T-cell (primary cell): ENCODE results near the gene NPL. TPM values are rescaled to one million over a fixed set of nuclear protein-coding genes. Genes with fewer than 3 reads are reported as not detected.

ENCODE experiments used
- ATAC-seq, 4 experiments: fragments of 200-7000 bp in 3 of 4; fragments of 150-1000 bp in 1 of 4; cut with Tn5 transposase; replicated peaks in 1 of 4; 1 replicate in 3 of 4; 2 replicates in 1 of 4; pipeline ENCODE4 v1.10.0; 2021; ENCODE audit warnings: moderate library complexity in 3 of 4, mild to moderate bottlenecking in 2 of 4, moderate number of reproducible peaks in 1 of 4
- CTCF ChIA-PET, 2 donors: fragments of 300-600 bp; sonication (Branson Sonifier 250); formaldehyde crosslinking; loops; one replicate each; lab custom pipeline; 2022; ENCODE audit warnings: antibody characterized with exemption in 2 of 2; lab: Charles Lee
- POLR2A ChIA-PET, 2 donors: fragments of 300-600 bp; sonication (Branson Sonifier 250); formaldehyde crosslinking; loops; one replicate each; lab custom pipeline; 2022; ENCODE audit warnings: antibody characterized with exemption in 2 of 2; lab: Charles Lee
- DNase-seq, 35 experiments: peaks; one replicate each; pipeline versions ENCODE4 v3.0.0 to v3.0.0-alpha.2; 2013 to 2023
- H3K27ac ChIP-seq: one replicate; pipeline ENCODE4 v1.5.1; 2013; ENCODE audit warnings: low read length
- H3K27me3 ChIP-seq, 2 experiments: replicated peaks in 1 of 2; 1 replicate in 1 of 2; 2 replicates in 1 of 2; pipeline versions ENCODE4 v1.6.1 to v1.7.0; 2013; ENCODE audit warnings: low read length in 1 of 2, mixed read lengths in 1 of 2; ENCODE audit not compliant: control insufficient read depth in 2 of 2, insufficient read depth in 2 of 2; ENCODE audit errors: extremely low read depth in 1 of 2
- H3K36me3 ChIP-seq, 2 donors: 1 replicate in 1 of 2; 2 replicates in 1 of 2; pipeline versions ENCODE4 v1.6.1 to v1.7.0; 2013; ENCODE audit warnings: low read length in 1 of 2; ENCODE audit not compliant: control insufficient read depth in 2 of 2, insufficient read depth in 1 of 2; ENCODE audit errors: extremely low read depth in 1 of 2
- H3K4me1 ChIP-seq, 2 experiments: 1 replicate in 1 of 2; 2 replicates in 1 of 2; pipeline versions ENCODE4 v1.6.1 to v1.7.0; 2013; ENCODE audit warnings: low read length in 2 of 2, mixed read lengths in 1 of 2; ENCODE audit not compliant: insufficient read depth in 2 of 2, control insufficient read depth in 1 of 2; ENCODE audit errors: extremely low read depth in 1 of 2
- H3K4me3 ChIP-seq, 2 donors: 1 replicate in 1 of 2; 2 replicates in 1 of 2; pipeline versions ENCODE4 v1.5.1 to v1.7.0; 2013; ENCODE audit warnings: mild to moderate bottlenecking in 2 of 2, low read length in 1 of 2, moderate library complexity in 1 of 2; ENCODE audit not compliant: control insufficient read depth in 1 of 2; ENCODE audit errors: extremely low read depth in 1 of 2
- H3K9me3 ChIP-seq: 2 replicates; pipeline ENCODE4 v1.7.0; 2013
- H3K27ac Mint-ChIP-seq, 2 donors: one replicate each; pipeline ENCODE4 v1.8.0; 2020 to 2021; ENCODE audit warnings: mild to moderate bottlenecking in 2 of 2, mixed read lengths in 2 of 2
- H3K27me3 Mint-ChIP-seq, 2 donors: one replicate each; pipeline ENCODE4 v1.8.0; 2021 to 2022; ENCODE audit warnings: mixed read lengths in 2 of 2
- H3K36me3 Mint-ChIP-seq: one replicate; pipeline ENCODE4 v1.8.0; 2021; ENCODE audit warnings: mixed read lengths
- H3K4me1 Mint-ChIP-seq, 3 donors: one replicate each; pipeline ENCODE4 v1.8.0; 2020 to 2022; ENCODE audit warnings: mixed read lengths in 3 of 3, mild to moderate bottlenecking in 1 of 3
- H3K4me3 Mint-ChIP-seq, 3 donors: one replicate each; pipeline ENCODE4 v1.8.0; 2020 to 2022; ENCODE audit warnings: mild to moderate bottlenecking in 3 of 3, mixed read lengths in 3 of 3, moderate library complexity in 3 of 3
- H3K9me3 Mint-ChIP-seq, 3 donors: one replicate each; pipeline ENCODE4 v1.8.0; 2020 to 2022; ENCODE audit warnings: mixed read lengths in 3 of 3
- WGBS: methylation state at CpG from one replicate; pipeline ENCODE4 v1.1.5; 2013; ENCODE audit warnings: missing lambda C conversion rate; ENCODE audit not compliant: insufficient coverage; 5-methylcytosine and 5-hydroxymethylcytosine counted together
- total RNA-seq, 35 experiments: library from RNA in 6 of 35; stranded (reverse) in 6 of 35; fragments of 120-200 nt in 1 of 35; gene quantifications; one replicate each; pipeline versions ENCODE4 v1.2.1 to v1.2.4 and lab custom pipeline; 2013 to 2026

The NPL gene
- total RNA-seq, 5 donors from 2014 or later (not counting 1 experiment from before 2014, with no cell fraction given) = 2.5 to 5.4 (median 4.2) TPM

DNA sequence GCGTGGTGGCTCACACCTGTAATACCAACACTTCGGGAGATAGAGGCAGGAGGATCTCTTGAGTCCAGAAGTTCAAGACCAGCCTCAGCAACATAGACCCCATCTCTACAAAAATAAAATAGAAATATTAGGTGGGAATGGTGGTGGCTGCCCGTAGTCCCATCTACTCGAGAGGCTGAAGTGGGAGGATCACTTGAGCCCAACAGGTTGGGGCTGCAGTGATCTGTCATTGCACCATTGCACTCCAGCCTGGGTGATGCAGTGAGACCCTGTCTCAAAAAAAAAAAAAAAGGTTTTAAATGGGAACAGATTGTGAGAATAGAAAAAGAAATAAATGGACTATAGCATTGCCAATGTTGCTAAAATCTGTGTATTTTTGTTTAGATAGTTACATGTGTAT is 60.7 kb downstream of the NPL start:
- CTCF ChIA-PET = interaction anchor here in 1 of 2 donors (0.6 kb wide), 1 partner anchor 10 kb away, joined by 3 read pairs; no protein-coding TSS in a partner anchor
- Mint-ChIP-seq H3K27me3 (no peaks in the 10 kb centered on the region), H3K4me1 (peaks cover 50 to 65% (median 52%) of the 10 kb centered on the region in 3 donors), H3K4me3 (no peak overlapping the region), H3K9me3 (no peaks in the 10 kb centered on the region), H3K36me3 (peaks cover 72% of the 10 kb centered on the region), H3K27ac (no peak overlapping the region)
- H3K27me3 ChIP-seq = no peaks in the 10 kb centered on the region
- DNase-seq = no peak
- H3K36me3 ChIP-seq = peaks cover 11 to 91% of the 10 kb centered on the region in 2 donors
- WGBS = no CpG with 5 or more reads among the region's 4 CpGs
- no peak overlapping the region for H3K27ac ChIP-seq
- POLR2A ChIA-PET = interaction anchor here in 1 of 2 donors (0.6 kb wide), 1 partner anchor 41 kb away, joined by 3 read pairs; no protein-coding TSS in a partner anchor
- no peak for ATAC-seq
- H3K4me3 ChIP-seq = no peak overlapping the region
- peaks cover 2 to 14% of the 10 kb centered on the region in 2 experiments for H3K4me1 ChIP-seq
- H3K9me3 ChIP-seq = no peaks in the 10 kb centered on the region

GRCh38 chr1:182851825-182852224 is 62.3 kb downstream of the NPL start:
- Mint-ChIP-seq H3K27ac (no peak overlapping the region), H3K4me1 (peaks cover 38 to 52% (median 39%) of the 10 kb centered on the region in 3 donors), H3K4me3 (no peak overlapping the region)

DNA sequence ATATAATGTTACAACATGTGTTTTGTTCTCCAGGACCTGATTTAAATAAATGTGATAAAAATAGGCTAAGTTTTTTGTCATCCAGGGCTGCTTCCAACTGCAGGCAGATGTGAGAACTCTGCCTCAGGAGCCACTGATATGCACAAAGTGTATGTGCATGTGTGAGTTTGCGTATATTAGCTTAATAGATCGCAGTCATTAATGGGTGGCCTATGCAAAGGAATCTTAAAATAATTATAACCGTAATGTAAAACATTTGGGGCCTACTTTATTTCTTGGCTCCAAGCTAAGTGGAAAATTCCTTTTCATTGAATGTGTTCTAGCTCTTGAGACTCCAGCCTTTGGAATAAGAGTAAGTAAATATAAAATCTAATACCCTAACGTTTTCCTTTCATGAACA is 66.3 kb downstream of the NPL start:
- Histone ChIP-seq H3K36me3 (peaks cover 7 to 97% of the 10 kb centered on the region in 2 donors), H3K9me3 (no peaks in the 10 kb centered on the region), H3K27ac (no peak overlapping the region), H3K27me3 (no peaks in the 10 kb centered on the region), H3K4me1 (no peaks in the 10 kb centered on the region), H3K4me3 (no peak overlapping the region)
- ChIA-PET POLR2A (interaction anchor here in 1 of 2 donors (0.8 kb wide), 1 partner anchor 13 kb away, joined by 5 read pairs; no protein-coding TSS in a partner anchor), CTCF (no interaction called here)
- H3K9me3 Mint-ChIP-seq = no peaks in the 10 kb centered on the region
- H3K4me3 Mint-ChIP-seq = no peak overlapping the region
- H3K4me1 Mint-ChIP-seq = peaks cover 3 to 28% (median 11%) of the 10 kb centered on the region in 3 donors
- H3K27ac Mint-ChIP-seq = no peak overlapping the region
- no peaks in the 10 kb centered on the region for H3K27me3 Mint-ChIP-seq
- 96% methylated on average over 3 of the region's 4 CpGs for WGBS
- ATAC-seq = no peak
- peaks cover 71% of the 10 kb centered on the region for H3K36me3 Mint-ChIP-seq
- DNase-seq = no peak

More at GRCh38 chr1:182851825-182852224, 62.3 kb downstream of the NPL start:
- Histone ChIP-seq H3K4me3 (no peak overlapping the region), H3K27ac (no peak overlapping the region), H3K36me3 (peaks cover 12 to 94% of the 10 kb centered on the region in 2 donors), H3K4me1 (peaks cover 0 to 4% of the 10 kb centered on the region in 2 experiments), H3K9me3 (no peaks in the 10 kb centered on the region), H3K27me3 (no peaks in the 10 kb centered on the region)
- ChIA-PET CTCF (no interaction called here), POLR2A (no interaction called here)
- H3K9me3 Mint-ChIP-seq = no peaks in the 10 kb centered on the region
- H3K27me3 Mint-ChIP-seq = no peaks in the 10 kb centered on the region
- DNase-seq = no peak
- no CpG with 5 or more reads among the region's 1 CpG for WGBS
- peaks cover 71% of the 10 kb centered on the region for H3K36me3 Mint-ChIP-seq
- no peak for ATAC-seq

DNA sequence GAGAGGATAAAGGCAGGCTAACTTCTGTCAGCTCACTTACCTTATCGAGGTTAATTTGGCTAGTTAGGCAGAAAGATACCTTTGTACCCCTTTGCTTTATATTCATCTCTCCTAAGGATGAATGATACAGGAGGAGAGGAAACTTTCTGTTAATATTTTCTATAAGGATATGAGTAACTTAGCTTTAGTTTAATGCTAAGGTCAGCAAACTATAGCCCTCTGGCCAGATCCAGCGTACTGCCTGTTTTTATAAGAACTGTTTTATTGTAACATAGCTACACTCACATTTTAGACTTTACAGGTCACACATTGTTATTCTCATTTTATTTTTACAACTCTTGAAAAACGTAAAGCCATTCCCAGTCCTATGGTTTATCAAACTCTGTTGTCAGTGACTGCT is 67.6 kb downstream of the NPL start:
- H3K36me3 ChIP-seq = peaks cover 7 to 97% of the 10 kb centered on the region in 2 donors
- H3K36me3 Mint-ChIP-seq = peaks cover 73% of the 10 kb centered on the region
- ATAC-seq (no peak), DNase-seq (no peak)
- no peak overlapping the region for H3K27ac Mint-ChIP-seq
- no peaks in the 10 kb centered on the region for H3K4me1 ChIP-seq
- H3K4me3 ChIP-seq = no peak overlapping the region
- no peaks in the 10 kb centered on the region for H3K9me3 Mint-ChIP-seq
- no peaks in the 10 kb centered on the region for H3K27me3 ChIP-seq
- CTCF ChIA-PET = no interaction called here
- no peaks in the 10 kb centered on the region for H3K27me3 Mint-ChIP-seq
- no peak overlapping the region for H3K27ac ChIP-seq
- POLR2A ChIA-PET = interaction anchor here in 1 of 2 donors (0.6 kb wide), 2 partner anchors 14 to 682 kb away, joined by 3 to 7 read pairs; no protein-coding TSS in a partner anchor
- peaks cover 5 to 28% (median 12%) of the 10 kb centered on the region in 3 donors for H3K4me1 Mint-ChIP-seq
- H3K9me3 ChIP-seq = no peaks in the 10 kb centered on the region
- no CpG with 5 or more reads among the region's 3 CpGs for WGBS
- no peak overlapping the region for H3K4me3 Mint-ChIP-seq

GRCh38 chr1:182860658-182861057 is 71.1 kb downstream of the NPL start:
- Mint-ChIP-seq H3K4me3 (no peak overlapping the region), H3K27ac (peak overlapping the region in 1 of 2 donors; percentile 11), H3K36me3 (peaks cover 68% of the 10 kb centered on the region), H3K9me3 (no peaks in the 10 kb centered on the region), H3K27me3 (no peaks in the 10 kb centered on the region), H3K4me1 (peaks cover 10 to 23% (median 13%) of the 10 kb centered on the region in 3 donors)
- no peaks in the 10 kb centered on the region for H3K9me3 ChIP-seq
- H3K4me3 ChIP-seq = no peak overlapping the region
- ATAC-seq (no peak), DNase-seq (no peak)
- CTCF ChIA-PET = no interaction called here
- H3K36me3 ChIP-seq = peaks cover 5 to 97% of the 10 kb centered on the region in 2 donors
- H3K27me3 ChIP-seq = no peaks in the 10 kb centered on the region
- WGBS = 100% methylated on average over 1 of the region's 4 CpGs
- POLR2A ChIA-PET = interaction anchor here in 1 of 2 donors (0.8 to 1.0 kb wide), 2 partner anchors 20 to 25 kb away, joined by 3 to 10 read pairs; no protein-coding TSS in a partner anchor
- no peak overlapping the region for H3K27ac ChIP-seq
- no peaks in the 10 kb centered on the region for H3K4me1 ChIP-seq

- H3K27ac Mint-ChIP-seq = no peak overlapping the region
- Histone ChIP-seq H3K27ac (no peak overlapping the region), H3K36me3 (peaks cover under 1 to 94% of the 10 kb centered on the region in 2 donors), H3K9me3 (no peaks in the 10 kb centered on the region), H3K27me3 (no peaks in the 10 kb centered on the region), H3K4me1 (no peaks in the 10 kb centered on the region), H3K4me3 (no peak overlapping the region)
- WGBS = no CpG with 5 or more reads among the region's 2 CpGs
- H3K36me3 Mint-ChIP-seq = peaks cover 75% of the 10 kb centered on the region
- ATAC-seq (no peak), DNase-seq (no peak)
- ChIA-PET CTCF (no interaction called here), POLR2A (interaction anchor here (0.6 to 0.9 kb wide), 2 partner anchors 15 to 824 kb away, joined by 3 to 4 read pairs; no protein-coding TSS in a partner anchor)
- no peak overlapping the region for H3K4me3 Mint-ChIP-seq
- no peaks in the 10 kb centered on the region for H3K9me3 Mint-ChIP-seq
- no peaks in the 10 kb centered on the region for H3K27me3 Mint-ChIP-seq
- peaks cover 10 to 26% (median 15%) of the 10 kb centered on the region in 3 donors for H3K4me1 Mint-ChIP-seq
Measured at GRCh38 chr1:182861994-182862393, 72.4 kb downstream of the NPL start.
